Frontal cortex (tissue), 4 donors: ENCODE measurements around the gene SLC11A1. TPM values are rescaled to one million over a fixed set of nuclear protein-coding genes. Genes with fewer than 3 reads are reported as not detected.

Source experiments
- DNase-seq, 2 donors: peaks; one replicate each; pipeline ENCODE4 v3.0.0; 2012; ENCODE audit warnings: low spot score in 2 of 2
- FAIRE-seq: peaks from 2 replicates; lab custom pipeline; 2012; peaks lifted over from hg19 to GRCh38; lab: Jason Lieb, UNC
- total RNA-seq: library from RNA; depleted of rRNA; stranded (reverse); fragments of >200 nt; gene quantifications from one replicate; pipeline ENCODE4 v1.2.3, GENCODE V29; 2014
- donor health status: control.
- donor health status: control.
- donor health status: control.

SLC11A1 gene
- total RNA-seq, 1 donor from 2014 or later, result 0.82 TPM

DNA sequence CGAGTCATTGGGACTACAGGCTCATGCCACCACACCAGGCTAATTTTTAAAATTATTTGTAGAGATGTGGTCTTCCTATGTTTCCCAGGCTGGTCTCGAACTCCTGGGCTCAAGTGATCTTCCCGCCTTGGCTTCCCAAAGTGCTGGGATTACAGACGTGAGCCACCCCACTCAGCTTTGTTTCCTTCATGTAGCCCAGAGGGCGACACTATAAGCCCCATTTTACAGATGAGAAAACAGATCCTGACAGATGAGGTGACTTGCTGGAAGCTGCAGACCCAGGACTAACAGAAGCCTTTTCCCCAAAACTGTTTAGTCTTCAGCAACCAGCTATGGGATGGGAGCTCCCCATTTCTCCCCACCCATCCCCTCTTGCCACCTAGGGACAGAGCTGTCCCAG lies 10.4 kb downstream of the SLC11A1 start:
- no peak for DNase-seq
- no peak for FAIRE-seq

DNA sequence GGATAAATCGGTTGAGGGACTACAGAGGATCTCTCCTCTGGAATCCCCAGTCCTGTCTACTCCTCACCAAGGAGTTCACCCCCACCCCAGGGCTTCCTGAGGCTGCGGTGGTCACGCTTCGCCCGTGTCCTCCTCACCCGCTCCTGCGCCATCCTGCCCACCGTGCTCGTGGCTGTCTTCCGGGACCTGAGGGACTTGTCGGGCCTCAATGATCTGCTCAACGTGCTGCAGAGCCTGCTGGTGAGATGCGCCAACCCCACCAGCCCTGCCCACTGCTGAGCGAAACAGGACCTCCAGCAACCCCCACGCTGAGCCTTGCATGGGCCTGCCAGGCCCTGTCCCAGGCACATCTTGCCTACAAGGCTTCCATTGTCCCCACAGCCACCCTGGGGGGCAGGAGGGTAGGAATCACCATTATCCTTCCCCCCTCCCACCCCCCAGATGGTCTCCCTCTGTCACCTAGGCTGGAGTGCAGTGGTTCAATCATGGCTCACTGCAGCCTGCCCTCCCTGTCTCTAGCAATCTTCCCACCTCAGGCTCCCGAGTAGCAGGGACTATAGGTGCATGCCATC lies 10.9 kb downstream of the SLC11A1 start:
- no peak for FAIRE-seq
- DNase-seq, result no peak

DNA sequence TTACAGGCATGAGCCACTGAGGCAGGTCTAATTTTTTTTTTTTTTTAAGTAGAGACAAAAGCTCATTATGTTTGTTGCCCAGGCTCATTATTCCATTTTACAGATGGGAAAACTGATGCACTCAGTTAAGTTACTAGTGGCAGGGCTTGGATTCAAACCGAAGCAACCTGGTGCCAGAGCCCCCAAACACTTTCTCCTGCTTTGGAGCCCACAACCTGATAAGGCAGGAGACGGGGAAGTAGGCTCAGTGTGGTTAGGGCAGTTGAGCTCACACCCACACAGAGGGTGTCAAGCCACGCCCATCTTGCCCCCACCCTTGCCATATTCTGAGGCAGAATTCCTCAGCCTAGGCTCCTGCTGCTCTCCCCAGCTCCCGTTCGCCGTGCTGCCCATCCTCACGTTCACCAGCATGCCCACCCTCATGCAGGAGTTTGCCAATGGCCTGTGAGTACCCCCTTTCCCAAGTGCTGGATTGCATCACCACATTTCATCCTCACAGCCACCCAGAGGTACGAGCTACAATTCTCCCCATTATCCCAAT lies 11.7 kb downstream of the SLC11A1 start:
- FAIRE-seq (no peak), DNase-seq (no peak)

DNA sequence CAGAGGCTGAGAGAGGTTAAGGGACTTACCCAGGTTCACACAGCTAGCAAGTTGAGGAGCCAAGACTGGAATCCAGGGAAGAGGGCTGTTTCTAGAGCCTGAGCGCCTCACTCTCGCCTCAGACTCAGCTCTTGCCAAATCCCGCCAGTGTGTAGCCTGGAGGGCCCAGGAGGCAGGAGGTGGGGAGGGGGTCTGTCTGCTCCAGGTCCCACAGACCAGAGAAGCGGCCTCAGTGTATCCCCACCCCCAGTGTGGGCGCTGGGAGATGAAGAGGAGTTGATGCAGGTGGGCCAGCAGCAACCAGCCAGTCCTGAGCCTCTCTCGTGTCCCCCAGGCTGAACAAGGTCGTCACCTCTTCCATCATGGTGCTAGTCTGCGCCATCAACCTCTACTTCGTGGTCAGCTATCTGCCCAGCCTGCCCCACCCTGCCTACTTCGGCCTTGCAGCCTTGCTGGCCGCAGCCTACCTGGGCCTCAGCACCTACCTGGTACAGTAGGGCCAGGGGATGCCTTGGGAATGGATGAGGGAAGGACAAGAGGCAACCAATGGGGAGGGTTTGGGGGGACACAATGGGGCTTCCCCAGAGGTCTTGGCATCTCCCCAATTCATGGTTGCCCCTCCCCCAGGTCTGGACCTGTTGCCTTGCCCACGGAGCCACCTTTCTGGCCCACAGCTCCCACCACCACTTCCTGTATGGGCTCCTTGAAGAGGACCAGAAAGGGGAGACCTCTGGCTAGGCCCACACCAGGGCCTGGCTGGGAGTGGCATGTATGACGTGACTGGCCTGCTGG lies 12.4 kb downstream of the SLC11A1 start:
- FAIRE-seq, result no peak

DNA sequence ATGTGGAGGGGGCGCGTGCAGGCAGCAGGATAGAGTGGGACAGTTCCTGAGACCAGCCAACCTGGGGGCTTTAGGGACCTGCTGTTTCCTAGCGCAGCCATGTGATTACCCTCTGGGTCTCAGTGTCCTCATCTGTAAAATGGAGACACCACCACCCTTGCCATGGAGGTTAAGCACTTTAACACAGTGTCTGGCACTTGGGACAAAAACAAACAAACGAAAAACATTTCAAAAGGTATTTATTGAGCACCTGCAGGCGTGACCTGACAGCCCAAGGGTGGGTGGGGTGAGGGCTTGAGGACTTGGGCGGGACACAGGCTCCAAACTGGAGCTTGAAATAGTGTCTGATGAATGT lies 13.0 kb downstream of the SLC11A1 start:
- FAIRE-seq, result no peak
- no peak for DNase-seq

More for the DNA sequence above, 12.4 kb downstream of the SLC11A1 start:
- DNase-seq, result no peak

DNA sequence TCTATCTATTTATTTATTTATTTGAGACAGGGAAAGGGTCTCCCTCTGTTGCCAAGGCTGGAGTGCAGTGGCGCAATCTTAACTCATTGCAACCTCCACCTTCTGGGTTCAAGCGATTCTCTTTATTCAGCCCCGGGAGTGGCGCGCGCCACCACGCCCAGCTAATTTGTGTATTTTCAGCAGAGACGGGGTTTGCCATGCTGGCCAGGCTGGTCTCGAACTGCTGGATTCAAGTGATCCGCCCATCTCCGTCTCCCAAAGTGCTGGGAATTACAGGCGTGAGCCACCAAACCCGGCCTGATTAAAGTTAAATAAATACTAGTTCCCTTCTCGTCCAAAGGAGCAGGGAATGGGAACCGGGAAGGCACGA lies 13.4 kb downstream of the SLC11A1 start:
- no peak for DNase-seq
- FAIRE-seq, result no peak

DNA sequence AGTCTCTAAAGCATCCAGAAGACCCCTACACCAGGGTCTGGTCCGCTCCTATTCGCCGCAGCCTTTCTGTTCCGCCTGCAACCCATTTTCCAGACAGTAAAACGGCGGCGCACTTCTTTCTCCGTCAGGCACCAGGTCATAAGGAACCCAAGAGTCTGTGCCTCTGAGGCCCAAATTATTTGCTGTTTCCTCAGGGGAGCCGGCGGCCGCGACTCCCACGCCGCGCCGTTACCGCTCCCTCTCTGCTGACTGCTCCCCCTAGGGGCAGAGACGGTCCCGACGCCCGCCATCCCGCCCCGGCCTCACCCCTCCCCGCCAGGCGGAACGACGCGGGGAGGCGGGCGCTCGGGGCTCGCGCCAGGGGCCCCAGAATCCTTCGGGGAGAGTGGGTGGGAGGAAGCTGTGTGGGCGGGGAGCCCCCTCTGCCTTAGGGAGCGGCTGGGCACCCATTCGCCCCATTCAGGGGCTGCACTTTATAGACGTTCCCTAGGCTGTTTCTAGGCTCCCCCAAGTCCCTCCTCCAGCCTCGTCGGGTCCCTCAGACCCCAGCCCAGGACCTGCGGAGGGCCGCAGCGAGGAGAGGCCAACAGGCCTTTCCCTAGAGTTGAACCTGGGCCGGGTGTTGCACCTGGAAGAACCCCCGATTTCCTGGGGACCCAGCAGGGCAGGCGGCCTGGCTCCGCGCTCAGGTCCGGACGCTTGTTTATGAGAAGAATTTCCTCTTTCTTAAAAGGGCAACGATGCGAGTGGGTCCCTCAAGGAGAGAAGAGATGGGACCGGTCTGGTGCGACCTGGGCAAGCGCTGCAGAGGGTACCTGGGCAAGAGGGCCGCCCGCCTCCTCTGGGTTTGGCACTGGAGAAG lies 14.0 kb downstream of the SLC11A1 start:
- peak; percentile 90 to 92 for DNase-seq
- no peak for FAIRE-seq

DNA sequence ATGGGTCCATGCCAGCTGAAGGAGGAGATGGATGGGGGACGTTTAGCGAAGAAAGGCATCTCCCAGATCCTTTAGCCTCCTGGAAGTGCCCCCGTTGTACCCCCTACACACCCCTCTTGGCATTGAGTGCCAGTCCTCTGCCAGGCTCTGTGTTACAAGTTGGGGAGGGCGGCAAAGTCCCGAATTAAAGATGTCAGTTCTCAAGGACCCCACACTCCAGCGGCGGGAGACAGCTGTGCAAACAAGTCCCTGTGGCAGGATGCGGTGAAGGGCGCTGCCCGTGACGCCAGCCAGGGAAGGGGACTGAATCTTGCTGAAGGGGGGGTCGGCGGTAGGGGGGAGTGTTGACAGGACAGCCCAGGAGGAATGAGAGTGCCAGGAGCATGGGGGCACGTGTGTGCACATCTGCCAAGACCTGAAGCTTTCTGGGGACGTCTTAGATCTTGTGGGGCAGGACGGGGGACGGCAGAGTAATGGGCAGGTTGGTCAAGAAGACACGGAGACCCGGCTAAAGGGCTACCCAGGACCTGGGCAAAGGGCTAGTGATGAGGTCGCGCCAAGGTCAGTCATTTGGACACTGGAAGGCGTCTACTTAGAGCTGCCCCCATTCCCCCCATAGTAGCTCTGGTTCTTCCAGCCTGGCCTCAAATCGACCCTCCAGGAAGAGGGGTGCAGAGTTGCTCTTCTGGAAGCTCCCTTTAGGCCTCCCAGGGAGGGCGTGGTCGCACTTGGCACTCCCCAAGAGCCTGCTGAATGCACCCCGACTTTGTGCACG lies 14.8 kb downstream of the SLC11A1 start:
- no peak for FAIRE-seq

DNA sequence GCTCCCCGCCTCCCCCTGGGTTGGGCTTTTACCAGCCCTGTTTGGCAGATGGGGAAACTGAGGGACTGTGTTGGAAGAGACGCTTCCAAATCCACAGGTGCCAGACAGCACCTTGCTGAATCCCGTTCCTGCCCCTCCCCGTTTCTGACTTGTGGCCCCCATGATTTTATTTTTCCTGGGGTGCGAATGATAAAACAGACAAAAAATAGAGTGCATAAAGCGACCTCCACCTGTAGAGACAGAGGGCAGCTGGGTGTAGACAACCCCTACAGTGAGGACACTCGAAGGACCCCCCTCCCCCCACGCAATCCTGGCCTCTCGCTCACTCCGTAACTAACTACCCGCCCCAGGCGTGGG lies 15.4 kb downstream of the SLC11A1 start:
- DNase-seq (no peak), FAIRE-seq (no peak)

More for the DNA sequence above, 14.8 kb downstream of the SLC11A1 start:
- DNase-seq, result no peak

DNA sequence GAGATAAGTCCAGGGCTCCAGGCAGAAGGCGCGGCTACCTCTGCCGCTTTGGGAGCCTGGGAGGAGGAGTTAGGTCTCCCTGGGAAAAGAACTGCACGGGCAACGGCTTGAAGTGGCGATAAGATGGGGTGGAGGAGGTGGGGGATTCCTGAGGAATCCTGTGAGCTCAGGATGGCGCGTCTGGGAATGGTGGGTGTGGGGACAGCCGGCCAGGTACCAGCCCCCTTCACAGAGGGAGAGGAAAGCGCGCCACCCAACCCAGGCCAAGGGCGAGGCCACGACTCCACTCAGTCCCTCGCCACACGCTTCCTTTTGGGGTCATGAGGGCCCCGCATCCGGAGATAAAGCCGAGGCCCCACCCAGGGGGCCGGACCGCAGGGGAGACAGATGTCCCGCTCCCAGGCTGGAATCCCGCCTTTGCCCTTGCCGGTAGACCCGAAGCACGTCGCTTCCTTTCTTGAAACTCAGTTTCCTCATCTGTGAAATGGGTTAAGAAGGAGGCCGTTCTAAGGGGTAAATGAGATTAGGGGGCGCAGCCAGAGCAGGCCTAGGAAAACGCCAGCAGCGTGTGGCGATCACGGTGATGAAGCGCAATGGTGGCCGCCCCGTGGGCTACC lies 15.9 kb downstream of the SLC11A1 start:
- no peak for FAIRE-seq
- no peak for DNase-seq

DNA sequence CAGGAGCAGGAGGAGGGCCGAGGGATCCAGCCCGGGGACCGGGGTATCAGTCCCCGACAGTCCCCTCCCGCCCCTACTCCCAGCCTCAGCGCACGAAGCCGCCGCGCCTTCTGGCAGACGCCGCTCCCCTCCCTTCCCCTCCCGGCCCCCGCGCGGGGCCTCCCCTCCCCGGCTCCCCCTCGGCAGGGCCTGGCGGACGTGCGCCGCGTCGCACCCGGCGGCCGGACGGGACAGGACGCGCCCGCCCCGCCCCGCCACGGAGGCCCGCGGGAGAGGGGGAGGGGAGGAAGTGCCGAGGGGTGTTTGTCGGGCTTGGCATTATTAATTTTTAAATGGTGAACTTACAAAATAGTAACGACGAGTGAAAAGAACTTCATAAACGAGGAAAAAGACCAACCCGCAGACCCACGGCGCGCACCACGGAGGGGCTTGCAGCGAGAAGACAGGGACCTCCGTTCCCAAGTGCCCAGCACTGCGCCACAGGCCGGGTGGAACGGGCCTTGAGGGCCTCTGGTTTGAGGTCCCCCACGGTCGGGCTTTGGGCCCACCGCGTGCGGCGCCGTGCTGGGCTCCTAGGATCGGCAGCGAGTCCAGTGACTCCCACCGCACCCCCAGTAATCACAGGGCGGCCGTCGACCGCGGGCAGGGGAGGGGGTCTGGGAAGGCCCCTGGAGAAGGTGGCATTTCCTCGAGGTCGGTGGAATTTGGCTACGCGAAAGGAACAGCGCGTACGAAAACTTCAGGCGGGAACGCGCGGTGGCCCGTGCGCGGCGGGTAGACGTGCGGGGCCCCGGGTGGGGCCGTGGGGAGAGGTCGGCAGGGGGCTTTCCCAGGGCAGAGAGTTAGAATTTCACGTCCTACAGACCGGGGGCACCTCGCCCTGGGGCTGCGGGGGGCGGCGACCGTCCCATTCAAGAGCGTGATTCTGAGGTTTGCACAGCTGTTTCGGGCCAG lies 16.6 kb downstream of the SLC11A1 start:
- FAIRE-seq (no peak), DNase-seq (peak; percentile 76 to 81)

DNA sequence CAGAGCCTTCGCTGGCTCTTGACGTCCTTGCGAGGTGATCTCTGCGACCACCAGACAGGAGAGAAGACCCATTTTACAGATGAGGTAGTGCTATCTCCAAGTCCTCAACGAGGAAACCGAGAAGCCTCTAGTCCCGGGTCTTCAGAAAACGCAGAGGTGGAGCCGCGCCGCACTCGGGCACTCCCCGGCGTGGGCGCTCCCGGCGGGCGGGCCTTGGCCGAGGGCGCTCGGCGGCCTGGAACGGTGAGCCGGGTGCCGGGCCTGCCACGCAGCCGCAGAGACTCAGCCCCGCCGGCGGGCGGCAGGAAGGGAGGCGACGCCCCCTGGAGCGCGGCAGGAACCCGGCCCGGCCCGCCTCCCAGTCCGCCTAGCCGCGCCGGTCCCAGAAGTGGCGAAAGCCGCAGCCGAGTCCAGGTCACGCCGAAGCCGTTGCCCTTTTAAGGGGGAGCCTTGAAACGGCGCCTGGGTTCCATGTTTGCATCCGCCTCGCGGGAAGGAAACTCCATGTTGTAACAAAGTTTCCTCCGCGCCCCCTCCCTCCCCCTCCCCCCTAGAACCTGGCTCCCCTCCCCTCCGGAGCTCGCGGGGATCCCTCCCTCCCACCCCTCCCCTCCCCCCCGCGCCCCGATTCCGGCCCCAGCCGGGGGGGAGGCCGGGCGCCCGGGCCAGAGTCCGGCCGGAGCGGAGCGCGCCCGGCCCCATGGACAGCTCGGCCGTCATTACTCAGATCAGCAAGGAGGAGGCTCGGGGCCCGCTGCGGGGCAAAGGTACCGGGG lies 17.5 kb downstream of the SLC11A1 start, which contains the start of gene CTDSP1:
Gene CTDSP1 (plus strand): TSS at position 478 of the 776 bp plus-strand sequence. CDS start 223 bp downstream, at position 701.
- FAIRE-seq (no peak), DNase-seq (peak; percentile 86 to 91)

DNA sequence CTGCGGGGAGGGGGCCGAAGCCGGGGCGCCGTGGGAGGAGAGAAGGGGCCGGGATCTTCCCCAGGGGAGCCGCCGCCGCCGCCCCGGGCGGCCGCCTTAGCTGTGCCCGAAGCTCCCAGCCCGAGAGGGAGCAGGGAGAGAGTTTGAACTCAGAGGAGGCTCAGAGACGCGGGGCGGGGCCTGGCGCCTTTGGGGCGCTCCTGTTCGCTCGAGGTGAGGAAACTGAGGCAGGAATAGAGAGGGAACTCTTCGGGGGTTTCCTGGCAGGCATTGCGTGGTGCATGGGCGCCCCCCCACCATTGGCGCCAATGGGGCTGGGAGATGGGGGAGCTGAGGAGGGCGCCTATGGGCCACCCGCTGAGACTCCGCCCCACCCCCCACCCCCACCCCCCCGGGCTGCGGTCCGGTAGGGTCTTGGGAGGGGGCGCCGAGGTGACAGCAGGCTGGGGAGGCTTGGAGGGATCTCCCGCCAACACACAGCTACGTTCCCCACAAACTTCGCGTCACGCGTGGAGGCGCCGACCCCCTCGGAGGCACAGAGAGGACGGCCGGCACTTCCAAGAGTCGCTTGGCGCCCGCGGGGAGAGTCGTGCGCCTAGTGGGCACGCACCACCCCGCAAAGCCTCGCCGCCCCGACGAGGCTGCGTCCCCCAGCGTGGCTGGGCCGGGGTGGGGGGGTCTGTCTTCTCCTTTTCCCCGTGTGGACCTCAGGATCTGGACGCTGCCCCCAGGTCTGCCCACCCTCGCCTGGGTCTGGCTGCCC lies 18.3 kb downstream of the SLC11A1 start:
- DNase-seq, result peak; percentile 44 to 71
- no peak for FAIRE-seq

DNA sequence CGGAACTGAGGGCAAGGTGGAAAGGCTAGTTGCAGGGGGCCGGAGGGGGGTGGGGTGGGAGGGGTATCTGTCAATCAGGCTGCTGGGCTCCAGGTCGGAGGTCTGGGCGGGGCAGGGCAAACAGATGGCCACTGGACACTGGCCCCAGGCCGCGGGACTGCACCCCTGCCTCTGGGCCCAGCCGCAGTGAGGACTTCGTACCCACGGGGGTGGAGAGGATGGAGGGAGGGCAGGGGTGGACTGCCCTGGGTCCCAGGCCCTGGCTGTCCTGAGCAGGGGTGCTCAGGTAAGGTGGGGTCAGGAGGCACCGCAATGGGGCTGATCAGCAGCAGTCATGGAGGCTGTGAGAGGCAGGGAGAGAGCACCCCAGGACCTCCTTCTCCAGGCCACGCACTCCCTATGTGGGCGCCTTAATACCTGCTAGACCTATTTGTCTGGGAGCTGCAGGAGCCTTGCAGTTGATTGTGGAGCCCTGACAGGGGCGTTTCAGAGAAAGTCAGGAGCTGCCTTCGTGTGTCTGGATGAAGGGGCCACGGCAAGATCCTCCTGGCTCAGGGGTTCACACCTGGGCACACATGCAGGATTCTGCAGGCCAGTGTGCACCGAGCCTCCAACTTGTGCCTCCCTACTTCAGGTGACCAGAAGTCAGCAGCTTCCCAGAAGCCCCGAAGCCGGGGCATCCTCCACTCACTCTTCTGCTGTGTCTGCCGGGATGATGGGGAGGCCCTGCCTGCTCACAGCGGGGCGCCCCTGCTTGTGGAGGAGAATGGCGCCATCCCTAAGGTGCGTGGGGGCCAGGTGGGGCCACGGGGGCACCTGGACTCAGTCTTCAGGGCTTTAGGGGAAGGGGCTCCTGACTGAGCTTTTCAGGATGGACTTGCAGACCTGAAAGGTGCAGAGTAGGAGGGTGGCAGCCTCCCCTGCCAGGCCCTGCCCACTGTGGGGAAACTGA lies 19.1 kb downstream of the SLC11A1 start:
- no peak for FAIRE-seq
- DNase-seq, result no peak

DNA sequence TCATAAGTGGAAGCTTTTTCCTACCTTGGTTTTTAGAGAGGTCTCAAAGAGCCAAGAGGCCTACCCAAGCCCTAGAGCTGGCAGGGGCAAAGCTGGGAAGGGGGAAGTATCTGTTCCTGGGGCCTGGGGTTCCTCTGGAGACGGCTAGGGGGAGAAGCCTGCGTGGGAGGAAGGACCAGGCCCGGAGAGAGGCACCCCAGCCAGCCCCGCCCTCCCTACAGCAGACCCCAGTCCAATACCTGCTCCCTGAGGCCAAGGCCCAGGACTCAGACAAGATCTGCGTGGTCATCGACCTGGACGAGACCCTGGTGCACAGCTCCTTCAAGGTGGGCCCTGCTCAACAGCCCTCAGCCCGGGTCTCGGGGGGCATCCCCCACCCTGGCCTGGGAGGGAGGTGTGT lies 19.8 kb downstream of the SLC11A1 start:
- FAIRE-seq, result no peak
- no peak for DNase-seq

DNA sequence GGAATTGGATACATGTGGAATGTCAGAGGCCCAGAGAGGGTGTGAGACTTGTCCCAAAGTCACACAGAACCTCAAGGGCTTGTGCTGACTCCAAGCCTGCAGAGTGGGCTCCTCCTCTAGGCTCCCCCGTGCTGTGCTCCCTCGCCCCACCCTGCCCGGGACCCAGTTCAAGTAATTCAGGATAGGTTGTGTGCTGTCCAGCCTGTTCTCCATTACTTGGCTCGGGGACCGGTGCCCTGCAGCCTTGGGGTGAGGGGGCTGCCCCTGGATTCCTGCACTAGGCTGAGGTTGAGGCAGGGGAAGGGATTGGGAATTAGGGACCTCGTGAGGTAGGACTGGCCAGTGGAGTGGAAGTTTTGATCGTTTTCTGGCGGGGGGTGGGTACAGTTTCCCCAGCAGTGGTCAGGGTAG lies 20.4 kb downstream of the SLC11A1 start:
- DNase-seq, result no peak
- no peak for FAIRE-seq
